ENCODE measurements around the gene ERBIN.
"Not testable (repeated sequence)": the region's sequence is repeated elsewhere in the genome, so short reads cannot be mapped to it uniquely, and the experiment has no call there.

Gene ERBIN

GRCh38 chr5:66013397-66013796 lies 87.0 kb downstream of the ERBIN start:
- DNase-seq = no peak

GRCh38 chr5:66013906-66014305 lies 87.5 kb downstream of the ERBIN start:
- no peak for DNase-seq

DNA sequence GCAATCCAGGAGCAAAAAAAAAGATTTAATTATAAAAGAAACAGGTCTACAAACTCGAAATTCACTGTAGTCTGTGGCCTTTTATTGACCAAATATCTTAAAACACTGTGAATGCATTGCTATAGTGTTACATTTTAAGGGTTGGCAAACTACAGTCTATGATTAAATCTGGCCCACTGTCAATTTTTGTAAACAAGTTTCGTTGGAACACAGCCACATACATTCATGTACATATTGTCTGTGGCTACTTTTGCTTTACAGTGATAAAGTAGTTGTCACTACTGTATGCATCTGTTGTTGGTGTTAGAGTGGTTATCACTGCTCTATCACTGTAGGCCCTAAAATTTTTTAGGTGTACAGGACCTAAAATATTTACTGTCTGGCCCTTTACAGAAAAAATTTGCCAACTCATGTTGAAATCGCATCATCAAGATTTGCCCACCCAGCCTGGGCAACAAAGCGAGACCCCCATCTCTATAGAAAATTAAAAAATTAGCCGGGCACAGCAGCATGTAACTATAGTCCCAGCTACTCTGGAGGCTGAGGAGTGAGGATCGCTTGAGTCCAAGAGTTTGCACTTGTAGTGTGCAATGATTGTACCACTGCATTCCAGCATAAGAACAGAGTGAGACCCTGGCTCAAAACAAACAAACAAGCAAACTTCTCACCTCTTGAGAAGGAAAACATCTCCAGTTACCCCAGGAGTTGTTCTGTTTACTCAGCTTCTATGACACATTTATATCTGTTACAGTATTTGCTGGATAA lies 89.0 kb downstream of the ERBIN start:
- no peak for DNase-seq

DNA sequence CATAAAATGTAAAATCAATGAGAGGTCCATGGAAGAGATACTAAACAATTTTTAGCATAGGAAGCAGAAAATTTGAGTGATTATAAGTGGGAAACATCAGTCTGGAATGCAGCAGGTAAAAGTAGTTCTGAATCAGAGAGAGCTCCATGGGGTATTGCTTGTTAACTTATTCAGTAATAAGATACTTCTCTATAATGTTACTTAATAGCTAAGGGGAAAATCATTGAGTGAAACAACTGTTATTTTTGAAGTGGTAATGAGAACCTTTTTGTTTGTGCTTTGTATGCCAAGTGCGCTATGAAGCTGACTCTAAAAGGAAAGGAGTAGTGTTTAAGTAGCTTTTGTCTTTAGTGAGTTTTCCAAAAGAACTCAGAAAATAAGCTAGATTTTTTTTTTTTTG lies 95.2 kb downstream of the ERBIN start:
- DNase-seq = no peak

DNA sequence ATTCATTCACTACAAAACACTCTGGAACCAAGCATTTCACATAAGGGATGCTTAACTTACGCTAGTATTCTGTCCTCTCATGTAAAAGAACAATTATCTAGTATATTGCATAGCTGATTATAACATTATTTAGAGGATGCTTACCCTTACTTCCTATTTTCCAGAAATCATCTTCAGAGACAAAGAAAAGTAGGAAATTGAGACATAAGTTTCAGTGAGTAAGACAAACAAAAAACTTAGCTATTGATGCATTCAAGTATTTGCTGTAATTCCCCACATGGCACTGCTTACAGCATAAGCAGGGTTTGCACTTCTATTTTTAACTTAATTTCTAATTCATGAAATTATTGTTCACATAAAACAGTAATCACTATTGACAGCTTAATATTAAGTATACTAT lies 112.9 kb downstream of the ERBIN start:
- DNase-seq = no peak

DNA sequence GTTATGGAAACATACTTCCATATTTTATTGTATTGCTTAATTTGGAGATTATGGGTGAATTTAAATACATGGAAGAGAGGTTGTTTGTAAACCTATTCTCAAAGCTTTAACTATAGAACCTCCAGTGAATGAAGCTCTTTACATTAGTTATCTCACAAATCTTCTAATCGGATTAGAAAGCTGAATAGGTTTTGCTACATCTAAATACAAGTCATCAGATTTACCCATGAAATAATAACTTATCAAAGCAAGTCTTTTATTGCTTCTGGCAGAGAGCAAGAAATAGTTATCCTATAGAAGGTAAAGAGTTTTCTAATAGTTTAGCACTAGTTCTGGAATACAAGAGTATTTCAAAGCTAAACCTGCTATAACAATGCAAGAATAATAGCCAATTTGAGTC lies 113.3 kb downstream of the ERBIN start:
- DNase-seq = no peak

GRCh38 chr5:66041627-66042026 lies 115.3 kb downstream of the ERBIN start:
- DNase-seq = no peak

DNA sequence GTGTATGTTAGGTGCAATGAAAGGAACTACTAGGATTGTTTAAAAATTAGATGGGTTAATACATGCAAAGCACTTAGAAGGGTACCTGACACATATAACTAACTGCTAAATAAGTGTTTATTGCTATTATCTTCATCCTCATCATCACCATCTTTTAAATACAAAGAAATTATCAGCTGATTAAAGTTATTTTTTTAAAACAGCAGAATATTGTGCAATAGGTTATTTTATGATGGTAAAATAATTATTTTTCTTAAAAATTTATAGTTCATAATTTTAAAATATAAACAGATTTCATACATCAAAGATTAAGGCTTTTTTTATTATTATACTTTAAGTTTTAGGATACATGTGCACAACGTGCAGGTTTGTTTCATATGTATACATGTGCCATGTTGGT lies 130.9 kb downstream of the ERBIN start:
- no peak for DNase-seq

GRCh38 chr5:66061320-66061719 lies 134.9 kb downstream of the ERBIN start:
- DNase-seq = not testable (repeated sequence)

- DNase-seq = not testable (repeated sequence)
Observed at GRCh38 chr5:66063061-66063460, 136.7 kb downstream of the ERBIN start.

DNA sequence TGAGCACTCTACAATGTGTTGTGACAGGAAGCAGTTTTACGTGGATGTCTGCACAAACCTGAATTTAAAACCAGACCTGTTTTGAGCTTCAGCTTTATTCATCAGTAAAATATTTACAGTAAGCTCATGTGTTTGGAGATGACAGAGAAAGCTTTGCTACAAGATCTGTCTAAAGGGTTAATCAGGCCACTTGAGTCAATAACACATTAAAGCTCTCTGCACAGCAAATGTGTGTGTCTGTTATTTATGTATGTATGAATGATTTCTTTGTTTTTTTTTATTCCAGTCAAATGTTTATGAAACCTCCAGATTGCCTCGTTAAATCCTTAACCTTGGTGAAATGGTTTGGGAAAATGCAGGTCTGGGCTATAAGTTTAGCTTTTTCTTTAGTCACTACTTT lies 140.5 kb downstream of the ERBIN start:
- DNase-seq = no peak

DNA sequence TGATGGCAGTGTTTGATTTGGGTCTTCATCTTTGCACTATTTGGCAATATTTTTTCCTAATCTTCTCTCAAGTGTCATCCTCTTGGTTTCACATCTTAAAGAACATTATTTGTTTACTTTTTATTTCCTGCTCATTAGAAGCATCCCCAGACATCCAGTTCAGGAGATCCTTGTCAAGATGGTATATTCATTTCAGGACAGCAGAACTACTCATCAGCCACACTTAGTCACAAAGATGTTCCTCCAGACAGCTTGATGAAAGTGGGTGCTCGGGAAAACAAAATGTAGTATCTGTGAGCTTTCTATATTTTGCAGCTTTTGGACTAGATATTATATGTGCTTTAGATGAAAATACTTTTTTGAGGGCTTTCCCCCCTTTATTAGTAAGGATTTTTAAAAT lies 145.7 kb downstream of the ERBIN start:
- no peak for DNase-seq

- no peak for DNase-seq
Observed at GRCh38 chr5:66074901-66075300, 148.5 kb downstream of the ERBIN start.

GRCh38 chr5:66080664-66081063 lies 154.3 kb downstream of the ERBIN start:
- DNase-seq = no peak

DNA sequence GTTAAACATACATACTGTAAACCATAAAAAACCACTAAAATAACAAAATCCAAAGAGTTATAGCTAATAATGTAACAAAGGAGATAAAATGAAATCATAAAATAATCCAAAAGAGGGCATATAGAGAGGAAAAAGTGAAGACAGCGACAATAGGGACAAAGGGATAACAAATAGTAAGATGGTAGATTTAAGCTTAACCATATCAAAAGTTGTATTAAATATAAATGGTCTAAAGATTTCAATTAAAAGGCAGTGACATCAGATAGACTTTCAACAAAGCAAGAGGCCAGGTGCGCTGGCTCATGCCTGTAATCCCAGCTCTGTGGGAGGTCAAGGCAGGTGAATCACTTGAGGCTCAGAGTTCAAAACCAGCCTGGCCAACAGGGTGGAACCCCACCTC lies 163.0 kb downstream of the ERBIN start:
- no peak for DNase-seq

DNA sequence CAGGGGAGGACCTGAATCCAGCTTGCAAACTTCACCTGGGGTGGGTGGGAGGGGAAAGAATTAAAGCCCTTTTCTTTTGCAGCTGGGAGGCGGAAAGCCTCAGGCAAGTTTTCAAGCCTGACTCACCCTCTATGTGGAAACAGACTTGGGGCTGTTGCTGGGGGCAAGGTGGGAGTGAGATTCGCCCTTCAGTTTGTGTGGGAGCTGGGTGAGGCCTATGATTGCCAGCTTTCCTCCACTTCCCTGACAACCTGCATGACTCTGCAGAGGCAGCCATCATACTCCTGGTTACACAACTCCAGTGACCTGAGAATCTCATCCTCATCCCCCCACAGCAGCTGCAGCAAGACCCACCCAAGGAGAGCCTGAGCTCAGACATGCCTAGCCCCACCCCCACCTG lies 174.5 kb downstream of the ERBIN start:
- DNase-seq = no peak

GRCh38 chr5:66113160-66113559 lies 186.8 kb downstream of the ERBIN start:
- DNase-seq = no peak

DNA sequence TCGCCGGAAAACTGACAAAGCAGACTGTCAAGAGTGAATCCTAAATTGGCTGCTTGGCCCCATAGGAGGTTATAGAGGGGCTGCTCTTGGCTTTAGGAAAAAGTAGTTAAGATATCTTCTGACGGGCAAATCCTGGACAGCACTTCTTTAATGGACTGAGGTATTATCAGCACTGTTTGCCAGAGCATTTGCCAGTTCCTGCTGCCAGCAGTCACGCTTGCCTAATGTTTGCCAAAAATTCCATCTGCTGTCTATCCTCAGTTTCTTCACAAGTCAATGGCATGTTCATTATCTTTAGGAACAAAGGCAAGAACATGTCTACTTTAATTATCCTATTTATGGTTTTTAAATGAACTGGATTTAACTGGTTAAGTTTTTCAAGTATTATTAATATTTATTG lies 191.9 kb downstream of the ERBIN start:
- DNase-seq = no peak

GRCh38 chr5:66122379-66123034 lies 196.1 kb downstream of the ERBIN start:
- no peak for DNase-seq

- DNase-seq = no peak
Observed at GRCh38 chr5:66129144-66129543, 202.8 kb downstream of the ERBIN start.

DNA sequence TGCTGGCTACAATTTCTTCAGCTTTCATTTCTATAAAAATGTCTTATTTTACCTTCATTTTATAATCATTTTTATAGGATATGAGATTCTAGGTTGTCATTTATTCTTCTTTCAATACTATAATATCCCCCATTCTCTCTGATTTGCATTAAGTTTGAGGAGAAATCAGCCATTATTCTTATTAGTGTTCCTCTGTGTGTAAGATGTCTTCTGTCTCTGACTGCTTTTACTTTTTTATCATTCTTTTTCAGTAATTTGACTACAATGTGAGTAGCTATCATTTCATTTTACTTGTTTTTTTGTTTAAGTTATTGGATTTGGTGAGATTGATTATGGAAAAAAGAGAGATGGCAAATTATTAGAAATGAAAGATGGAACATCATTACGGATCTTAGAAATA lies 204.1 kb downstream of the ERBIN start:
- DNase-seq = no peak

All from SHP77 treated with DMSO at 0.1 percent for 48 hours (cell line).